Pancreas (tissue), 10 donors: ENCODE results near the gene RTKN. TPM values are rescaled to one million over a fixed set of nuclear protein-coding genes. Genes with fewer than 3 reads are reported as not detected.

ENCODE experiments used
- ATAC-seq, 4 donors: fragments of 200-7000 bp; cut with Tn5 transposase; one replicate each; pipeline versions ENCODE4 v1.8.0 to v1.9.1; 2020; ENCODE audit warnings: mild to moderate bottlenecking in 4 of 4, moderate library complexity in 4 of 4
- DNase-seq, 6 donors: peaks; one replicate each; pipeline ENCODE4 v3.0.0-alpha.2; 2020
- FAIRE-seq: peaks from 2 replicates; lab custom pipeline; 2012; peaks lifted over from hg19 to GRCh38; lab: Jason Lieb, UNC
- H3K27ac ChIP-seq, 4 donors: fragments of 200-600 bp; sonication (generic); 1 replicate in 3 of 4; 2 replicates in 1 of 4; pipeline versions ENCODE4 v1.5.0 to v1.8.0; 2020
- H3K27me3 ChIP-seq, 4 donors: fragments of 200-600 bp; one replicate each; pipeline ENCODE4 v1.8.0; 2021
- H3K36me3 ChIP-seq, 3 donors: fragments of 200-600 bp; sonication (generic) in 1 of 3; one replicate each; pipeline versions ENCODE4 v1.5.0 to v1.8.0; 2020 to 2021
- H3K4me1 ChIP-seq, 3 donors: fragments of 200-600 bp; one replicate each; pipeline ENCODE4 v1.8.0; 2021
- H3K4me3 ChIP-seq, 4 donors: fragments of 200-600 bp; sonication (generic) in 2 of 4; one replicate each; pipeline versions ENCODE4 v1.5.0 to v1.8.0; 2020 to 2021
- H3K9me3 ChIP-seq, 4 donors: fragments of 200-600 bp; one replicate each; pipeline ENCODE4 v1.8.0; 2021
- CTCF ChIP-seq, 4 donors: fragments of 200-600 bp; sonication (generic) in 3 of 4; IDR thresholded peaks; one replicate each; pipeline versions ENCODE4 v1.5.0 to v1.8.0; 2021; ENCODE audit warnings: antibody characterized with exemption in 4 of 4
- WGBS, 2 donors: extraction: QIAGEN DNeasy Blood & Tissue Kit; methylation state at CpG; one replicate each; pipeline ENCODE4 v1.1.7; 2013; 5-methylcytosine and 5-hydroxymethylcytosine counted together
- intact Hi-C, 3 donors: fragments of 100-400 bp; cut with DNase I; formaldehyde crosslinking; loops; one replicate each; pipeline versions ENCODE4 v1.11.1 to v1.14.2; 2022
- polyA plus RNA-seq, 2 donors: library from polyadenylated mRNA; stranded (reverse); fragments of 200-250 nt; gene quantifications; one replicate each; pipeline ENCODE4 v1.2.3, GENCODE V29; 2013
- total RNA-seq, 6 donors: library from RNA; stranded (reverse); fragmentation: NEBNext Ultra II Directional in 4 of 6; extraction: Animal tissue kit (Norgen Biotek cat#: 25700) in 4 of 6; gene quantifications; one replicate each; pipeline versions ENCODE4 v1.2.1 to v1.2.4, GENCODE V29; 2021 to 2023
- donor health status: healthy with polysubstance abuse.
- donor health status: DM: no; HTN: no; CAD: no; lungs with moderate emphysema.
- donor health status: DM: no; HTN: no; CAD: no.
- donor health status: control.
- donor health status: control.
- donor health status: Bipolar disorder and iron deficiency.
- donor health status: DM: yes; HTN: yes; CAD: no.
- donor health status: DM: no; HTN: no; CAD: no.
- donor health status: DM: no; HTN: no; CAD: no.
- donor health status: DM: yes; HTN: yes; CAD: no.

Gene RTKN
- total and polyA plus RNA-seq, 8 donors: 20.7 to 63.7 (median 30.8) TPM

- Histone ChIP-seq H3K4me1 (peaks cover 0 to 22% (median 9%) of the 10 kb centered on the region in 3 donors), H3K9me3 (no peaks in the 10 kb centered on the region), H3K27me3 (no peaks in the 10 kb centered on the region), H3K36me3 (no peaks in the 10 kb centered on the region), H3K4me3 (peak overlapping the region; percentile 70 to 80 (median 74)), H3K27ac (peak overlapping the region; percentile 94 to 99 (median 98))
- 7% methylated on average over 12 to 14 of the region's 14 CpGs for WGBS, 2 donors
- no peak for TF ChIP-seq CTCF (IDR thresholded peaks at IDR 0.05)
- DNase-seq: peak in 3 of 6 donors; percentile 44 to 65 (median 52)
- intact Hi-C loops: no loop called here
- peak in 2 of 4 donors; percentile 3 to 4 for ATAC-seq
- no peak for FAIRE-seq
Observed at GRCh38 chr2:74439803-74440377, 1.8 kb downstream of the RTKN start.

- Histone ChIP-seq H3K27ac (peak overlapping the region in 2 of 4 donors; percentile 99), H3K4me1 (peaks cover 0 to 22% (median 9%) of the 10 kb centered on the region in 3 donors), H3K4me3 (peak overlapping the region; percentile 70 to 80 (median 74)), H3K27me3 (no peaks in the 10 kb centered on the region), H3K36me3 (no peaks in the 10 kb centered on the region), H3K9me3 (no peaks in the 10 kb centered on the region)
- ATAC-seq (no peak), DNase-seq (no peak), FAIRE-seq (no peak)
- TF ChIP-seq CTCF (IDR thresholded peaks at IDR 0.05): no peak
- intact Hi-C loops: no loop called here
- WGBS, 2 donors: 22 to 23% methylated on average over 3 of the region's 3 CpGs
Observed at GRCh38 chr2:74439373-74439772, 2.4 kb downstream of the RTKN start.

- Histone ChIP-seq H3K27me3 (no peaks in the 10 kb centered on the region), H3K9me3 (no peaks in the 10 kb centered on the region), H3K36me3 (no peaks in the 10 kb centered on the region), H3K4me3 (no peak overlapping the region), H3K27ac (no peak overlapping the region), H3K4me1 (peaks cover 0 to 22% (median 9%) of the 10 kb centered on the region in 3 donors)
- FAIRE-seq (no peak), ATAC-seq (no peak), DNase-seq (no peak)
- intact Hi-C loops: no loop called here
- no peak for TF ChIP-seq CTCF (IDR thresholded peaks at IDR 0.05)
- 95 to 100% methylated on average over 1 of the region's 1 CpG for WGBS, 2 donors
Observed at GRCh38 chr2:74438248-74438647, 3.5 kb downstream of the RTKN start.

- Histone ChIP-seq H3K36me3 (peaks cover 0 to 2% (median 0%) of the 10 kb centered on the region in 3 donors), H3K27ac (no peak overlapping the region), H3K27me3 (no peaks in the 10 kb centered on the region), H3K4me3 (no peak overlapping the region), H3K4me1 (peaks cover 0 to 17% (median 9%) of the 10 kb centered on the region in 3 donors), H3K9me3 (no peaks in the 10 kb centered on the region)
- WGBS, 2 donors: 80 to 81% methylated on average over 6 of the region's 6 CpGs
- no peak for DNase-seq
- intact Hi-C loops: no loop called here
- no peak for ATAC-seq
- FAIRE-seq: no peak
- no peak for TF ChIP-seq CTCF (IDR thresholded peaks at IDR 0.05)
Observed at GRCh38 chr2:74436848-74437695, 4.7 kb downstream of the RTKN start.
